HCT116 (cell line): ENCODE data around the gene SYNE1. TPM values are rescaled to one million over a fixed set of nuclear protein-coding genes. Genes with fewer than 3 reads are reported as not detected.

Experiments used
- ATAC-seq: fragments of 200-7000 bp; cut with Tn5 transposase; 2 replicates; pipeline ENCODE4 v1.9.1; 2020; ENCODE audit warnings: mild to moderate bottlenecking, moderate library complexity
- BruUV-seq: library from RNA; stranded (reverse); fragments of 400-500 nt; replicated peaks from 2 replicates; lab custom pipeline; 2021; lab: Mats Ljungman, UMichigan
- CTCF ChIA-PET: fragments of 300-600 bp; sonication (Branson Sonifier 250); formaldehyde crosslinking; loops from one replicate; lab custom pipeline; 2021; ENCODE audit warnings: antibody characterized with exemption; lab: Charles Lee
- POLR2A ChIA-PET: fragments of 300-600, 350-600 bp; sonication (Branson Sonifier 250); formaldehyde crosslinking; loops from one replicate; lab custom pipeline; 2021; ENCODE audit warnings: antibody characterized with exemption; lab: Charles Lee
- RAD21 ChIA-PET, 2 experiments: fragments of 300-600 bp; sonication (Branson Sonifier 250); formaldehyde crosslinking; loops; one replicate each; lab custom pipeline; 2023; ENCODE audit warnings: low total read pairs in 2 of 2; ENCODE audit not compliant: uncharacterized antibody in 2 of 2, unreplicated experiment in 2 of 2, low non-redundant PET in 1 of 2; lab: Charles Lee
- DNase-seq: peaks from one replicate; pipeline ENCODE4 v3.0.0-alpha.2; 2010; ENCODE audit warnings: low read depth, low spot score
- H2AFZ ChIP-seq: fragments of 200-600 bp; shearing (Covaris generic), sonication (generic); 2 replicates; pipeline ENCODE4 v1.6.1; 2017; ENCODE audit warnings: low read depth, mixed run types, mixed read lengths, antibody characterized with exemption, low read length; ENCODE audit not compliant: poor library complexity, severe bottlenecking
- H3K27ac ChIP-seq: 2 replicates; pipeline ENCODE4 v1.5.1; 2012; ENCODE audit warnings: low read depth, low read length
- H3K27me3 ChIP-seq: fragments of 200-600 bp; sonication (generic); 2 replicates; pipeline ENCODE4 v1.6.1; 2016; ENCODE audit warnings: mixed run types, low read length, mixed read lengths; ENCODE audit not compliant: insufficient read depth
- H3K36me3 ChIP-seq, 2 experiments: fragments of 200-500 bp in 1 of 2; fragments of 200-600 bp in 1 of 2; sonication (Bioruptor generic) in 1 of 2; sonication (generic) in 1 of 2; 2 replicates each; pipeline versions ENCODE4 v1.5.1 to v1.6.1; 2014 to 2016; ENCODE audit warnings: low read length in 2 of 2, inconsistent platforms in 1 of 2, mixed read lengths in 1 of 2, mixed run types in 1 of 2; ENCODE audit not compliant: insufficient read depth in 2 of 2, control insufficient read depth in 1 of 2
- H3K4me1 ChIP-seq, 2 experiments: fragments of 200-600 bp in 1 of 2; sonication (generic) in 1 of 2; 2 replicates each; pipeline versions ENCODE4 v1.5.1 to v1.6.1; 2012 to 2017; ENCODE audit warnings: low read length in 2 of 2, inconsistent platforms in 1 of 2, mild to moderate bottlenecking in 1 of 2, mixed read lengths in 1 of 2, mixed run types in 1 of 2, moderate library complexity in 1 of 2; ENCODE audit not compliant: insufficient read depth in 2 of 2, control insufficient read depth in 1 of 2
- H3K4me2 ChIP-seq: fragments of 200-600 bp; sonication (generic); 2 replicates; pipeline ENCODE4 v1.6.1; 2017; ENCODE audit warnings: mixed run types, low read length, mixed read lengths
- H3K4me3 ChIP-seq, 2 experiments: fragments of 200-600 bp in 1 of 2; sonication (generic) in 1 of 2; replicated peaks in 1 of 2; 2 replicates each; pipeline ENCODE4 v1.5.1; 2011 to 2016; ENCODE audit warnings: low read length in 2 of 2, control low read depth in 1 of 2, low read depth in 1 of 2, mild to moderate bottlenecking in 1 of 2, mixed read lengths in 1 of 2, mixed run types in 1 of 2
- H3K79me2 ChIP-seq: fragments of 200-600 bp; sonication (generic); 2 replicates; pipeline ENCODE4 v1.6.1; 2017; ENCODE audit warnings: mild to moderate bottlenecking, mixed run types, low read length, moderate library complexity, mixed read lengths; ENCODE audit not compliant: insufficient read depth
- H3K9ac ChIP-seq: fragments of 200-600 bp; sonication (generic); 2 replicates; pipeline ENCODE4 v1.6.1; 2016; ENCODE audit warnings: low read length, mixed read lengths
- H3K9me2 ChIP-seq: fragments of 200-600 bp; sonication (generic), shearing (Covaris generic); 2 replicates; pipeline ENCODE4 v1.6.1; 2017; ENCODE audit warnings: mixed run types, mild to moderate bottlenecking, moderate library complexity; ENCODE audit not compliant: insufficient read depth
- H3K9me3 ChIP-seq, 2 experiments: fragments of 200-500 bp in 1 of 2; fragments of 200-600 bp in 1 of 2; sonication (Bioruptor generic) in 1 of 2; sonication (generic) in 1 of 2; 2 replicates each; pipeline ENCODE4 v1.6.1; 2014 to 2017; ENCODE audit warnings: low read length in 2 of 2, mixed read lengths in 2 of 2, inconsistent platforms in 1 of 2, low read depth in 1 of 2, mild to moderate bottlenecking in 1 of 2, mixed run types in 1 of 2, moderate library complexity in 1 of 2; ENCODE audit not compliant: control insufficient read depth in 1 of 2, insufficient read depth in 1 of 2
- H4K20me1 ChIP-seq: fragments of 200-600 bp; sonication (generic), shearing (Covaris generic); 2 replicates; pipeline ENCODE4 v1.6.1; 2017; ENCODE audit warnings: mixed run types, mild to moderate bottlenecking, moderate library complexity; ENCODE audit not compliant: insufficient read depth
- ATF3 ChIP-seq: IDR thresholded peaks from 2 replicates; pipeline ENCODE4 v1.6.1; 2012
- CBX3 ChIP-seq: IDR thresholded peaks from 2 replicates; pipeline ENCODE4 v1.6.1; 2012; ENCODE audit warnings: low read depth
- CEBPB ChIP-seq: IDR thresholded peaks from 2 replicates; pipeline ENCODE4 v1.6.1; 2012; ENCODE audit warnings: low read depth
- CTCF ChIP-seq, 3 experiments: fragments of 200-600 bp in 1 of 3; sonication (generic) in 1 of 3; IDR thresholded peaks in 2 of 3; conservative IDR thresholded peaks in 1 of 3; 2 replicates each; pipeline ENCODE4 v1.5.1; 2012 to 2017; ENCODE audit warnings: low read depth in 2 of 3, low read length in 2 of 3, antibody characterized with exemption in 1 of 3, borderline replicate concordance in 1 of 3, control low read depth in 1 of 3, mild to moderate bottlenecking in 1 of 3, mixed read lengths in 1 of 3, mixed run types in 1 of 3, moderate library complexity in 1 of 3; ENCODE audit not compliant: insufficient read depth in 1 of 3
- EGR1 ChIP-seq: IDR thresholded peaks from 2 replicates; pipeline ENCODE4 v1.6.1; 2012; ENCODE audit warnings: low read depth
- ELF1 ChIP-seq: IDR thresholded peaks from 2 replicates; pipeline ENCODE4 v1.6.1; 2012; ENCODE audit warnings: low read depth, borderline replicate concordance
- EZH2 ChIP-seq: fragments of 200-600 bp; sonication (generic); IDR thresholded peaks from 2 replicates; pipeline ENCODE4 v1.6.1; 2017; ENCODE audit warnings: antibody characterized with exemption, mixed run types
- EZH2phosphoT487 ChIP-seq: fragments of 200-600 bp; IDR thresholded peaks from 2 replicates; pipeline ENCODE4 v1.6.1; 2018; ENCODE audit warnings: antibody characterized with exemption, borderline replicate concordance
- FOSL1 ChIP-seq: IDR thresholded peaks from 2 replicates; pipeline ENCODE4 v1.6.1; 2012; ENCODE audit warnings: low read depth
- JUND ChIP-seq: IDR thresholded peaks from 2 replicates; pipeline ENCODE4 v1.6.1; 2012
- MAX ChIP-seq: IDR thresholded peaks from 2 replicates; pipeline ENCODE4 v1.6.1; 2012
- POLR2A ChIP-seq: IDR thresholded peaks from 2 replicates; pipeline ENCODE4 v1.7.0; 2011; ENCODE audit warnings: borderline replicate concordance; ENCODE audit not compliant: insufficient read depth, insufficient read length; ENCODE audit errors: extremely low read depth
- POLR2AphosphoS5 ChIP-seq: IDR thresholded peaks from 2 replicates; pipeline ENCODE4 v1.6.1; 2011; ENCODE audit warnings: mild to moderate bottlenecking, low read depth, low read length, moderate library complexity
- SIN3A ChIP-seq: IDR thresholded peaks from 2 replicates; pipeline ENCODE4 v1.6.1; 2012; ENCODE audit warnings: low read depth
- SP1 ChIP-seq: IDR thresholded peaks from 2 replicates; pipeline ENCODE4 v1.6.1; 2012; ENCODE audit warnings: low read depth
- YY1 ChIP-seq: IDR thresholded peaks from 2 replicates; pipeline ENCODE4 v1.6.1; 2011; ENCODE audit warnings: low read length, low read depth, moderate library complexity, mild to moderate bottlenecking; ENCODE audit not compliant: insufficient replicate concordance; ENCODE audit errors: extremely low read depth
- ZFX ChIP-seq: fragments of 450-650 bp; IDR thresholded peaks from 2 replicates; pipeline ENCODE4 v1.6.1; 2017
- intact Hi-C: fragments of 100-400 bp; cut with micrococcal nuclease; formaldehyde crosslinking; loops from 2 replicates; pipeline ENCODE4 v1.10.0; 2022
- total RNA-seq: library from RNA; stranded (reverse); gene quantifications from one replicate; pipeline ENCODE4 v1.2.1, GENCODE V29; 2021; ENCODE audit not compliant: unreplicated experiment

The SYNE1 gene
- total RNA-seq, 1 experiment from 2014 or later = 5.4 TPM

GRCh38 chr6:152184573-152184916 lies 452.6 kb downstream of the SYNE1 start:
- CTCF ChIA-PET = no interaction called here
- Histone ChIP-seq H3K27ac (no peak overlapping the region), H3K4me1 (no peaks in the 10 kb centered on the region), H2AFZ (no peak overlapping the region), H3K9me2 (no peaks in the 10 kb centered on the region), H3K4me3 (no peak overlapping the region), H3K9me3 (no peaks in the 10 kb centered on the region), H3K27me3 (no peaks in the 10 kb centered on the region), H3K36me3 (no peaks in the 10 kb centered on the region), H3K9ac (no peak overlapping the region), H4K20me1 (no peaks in the 10 kb centered on the region), H3K79me2 (no peaks in the 10 kb centered on the region), H3K4me2 (no peak overlapping the region)
- DNase-seq = no peak
- POLR2A ChIA-PET = no interaction called here
- intact Hi-C loops = no loop called here
- no peak for ATAC-seq
- TF ChIP-seq FOSL1 (no peak), CTCF (IDR thresholded peaks at IDR 0.05 in 2 of 3, conservative IDR thresholded peaks at IDR 0.05 in 1 of 3; ENCODE audit: borderline replicate concordance in 1 of 3, insufficient read depth in 1 of 3, low read depth in 2 of 3, low read length in 2 of 3) (no peak), POLR2AphosphoS5 (no peak), ZFX (no peak), EZH2phosphoT487 (no peak), POLR2A (no peak), EGR1 (no peak), YY1 (no peak), JUND (no peak), SP1 (no peak), MAX (no peak), ATF3 (no peak), ELF1 (no peak), SIN3A (no peak), CBX3 (no peak), CEBPB (no peak), EZH2 (no peak)
- RAD21 ChIA-PET = no interaction called here
- no TSS peak for BruUV-seq
